Stimulated activated CD4-positive, alpha-beta T cell treated with anti-CD3 and anti-CD28 coated beads, TNF-alpha, amount 100 ng/mL, for 4 hours (primary cell): ENCODE results near the gene TPRX1.
"Not testable (repeated sequence)": the region's sequence is repeated elsewhere in the genome, so short reads cannot be mapped to it uniquely, and the experiment has no call there.

ENCODE experiments used
- DNase-seq, 3 experiments: peaks; one replicate each; pipeline ENCODE4 v3.0.0-alpha.2; 2020; ENCODE audit warnings: low read depth in 3 of 3

TPRX1 gene

DNA sequence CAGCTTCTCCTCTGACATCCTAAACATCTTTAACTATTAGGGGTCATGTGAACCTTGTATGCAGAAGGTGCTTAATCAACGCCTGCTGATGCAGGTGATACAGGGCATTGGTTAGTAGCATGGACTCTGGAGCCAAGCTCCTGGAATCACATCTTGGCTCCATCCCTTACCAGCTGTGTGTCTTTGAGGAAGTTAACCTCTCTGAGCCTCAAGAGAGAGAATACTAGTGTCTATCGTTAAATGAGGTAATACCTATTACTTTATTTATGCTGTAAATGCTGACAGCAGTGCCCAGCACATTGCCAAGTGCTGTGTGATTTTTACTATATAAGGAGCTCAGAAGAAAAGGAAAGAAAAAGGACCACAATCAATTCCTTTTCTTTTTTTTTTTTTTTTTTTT is 37.0 kb downstream of the TPRX1 start:
- no peak for DNase-seq

GRCh38 chr19:47766670-47767069 is 37.7 kb downstream of the TPRX1 start:
- no peak for DNase-seq

GRCh38 chr19:47766359-47766620 is 38.1 kb downstream of the TPRX1 start:
- no peak for DNase-seq

GRCh38 chr19:47765523-47766358 is 38.6 kb downstream of the TPRX1 start:
- no peak for DNase-seq

DNA sequence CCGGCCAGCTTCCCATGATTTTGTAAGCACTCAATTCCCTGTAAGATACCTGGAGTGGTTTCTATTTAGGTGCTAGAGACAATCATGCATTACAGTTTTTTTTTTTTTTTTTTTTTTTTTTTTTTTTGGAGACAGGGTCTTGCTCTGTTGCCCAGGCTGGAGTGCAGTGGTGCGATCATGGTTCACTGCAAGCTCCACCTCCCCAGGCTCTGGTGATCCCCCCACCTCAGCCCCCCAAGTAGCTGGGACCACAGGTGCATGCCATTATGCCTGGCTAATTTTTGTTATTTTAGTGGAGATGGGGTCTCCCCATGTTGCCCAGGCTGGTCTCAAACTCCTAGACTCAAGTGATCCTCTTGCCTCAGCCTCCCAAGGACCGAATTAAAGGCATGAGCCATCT is 39.6 kb downstream of the TPRX1 start:
- not testable (repeated sequence) for DNase-seq

DNA sequence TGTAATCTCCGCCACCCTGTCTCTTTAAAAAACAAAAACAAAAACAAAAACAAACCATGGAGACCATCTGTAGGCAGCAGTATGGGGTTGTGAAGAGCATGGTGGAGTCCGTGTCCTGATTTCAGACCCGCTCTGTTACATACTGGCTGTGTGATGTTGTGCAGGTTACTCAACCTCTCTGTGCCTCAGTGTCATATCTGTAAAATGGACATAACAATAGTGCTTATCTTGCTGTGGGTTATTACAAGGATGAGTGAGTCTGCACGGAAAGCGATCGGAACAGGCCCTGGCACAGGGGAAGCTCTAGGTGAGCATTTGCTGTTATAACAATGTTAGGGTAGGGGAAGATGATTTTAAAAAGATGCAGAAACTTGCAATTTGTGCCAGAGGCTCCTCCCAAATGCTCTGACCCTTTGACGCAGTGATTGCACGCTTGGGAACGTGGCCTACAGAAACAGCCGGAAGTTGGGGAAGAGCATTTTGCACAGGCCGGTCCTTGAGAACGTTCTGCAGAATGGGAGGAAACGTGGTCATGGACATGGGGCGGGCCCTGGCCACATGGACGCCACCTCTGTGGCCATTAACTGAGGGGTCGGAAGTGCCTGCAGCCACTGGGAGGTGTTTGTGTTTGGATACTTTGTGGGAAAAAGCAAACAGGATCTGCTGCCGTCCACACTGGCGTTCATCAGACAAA is 41.6 kb downstream of the TPRX1 start:
- no peak for DNase-seq

- no peak for DNase-seq
Observed at GRCh38 chr19:47762151-47762550, 42.2 kb downstream of the TPRX1 start.

- no peak for DNase-seq
Observed at GRCh38 chr19:47761566-47761965, 42.8 kb downstream of the TPRX1 start.

DNA sequence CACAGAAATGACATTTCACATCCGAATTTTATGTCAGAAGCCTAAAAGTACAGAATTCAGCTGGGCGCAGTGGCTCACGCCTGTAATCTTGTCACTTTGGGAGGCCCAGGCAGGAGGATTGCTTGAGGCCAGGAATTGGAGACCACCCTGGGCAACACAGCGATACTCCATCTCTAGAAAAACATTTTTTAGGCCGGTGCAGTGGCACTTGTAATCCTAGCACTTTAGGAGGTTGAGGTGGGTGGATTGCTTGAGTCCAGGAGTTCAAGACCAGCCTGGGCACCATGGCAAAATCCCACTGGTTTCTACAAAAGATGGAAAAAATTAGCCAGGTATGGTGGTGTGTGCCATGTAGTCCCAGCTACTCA is 43.7 kb downstream of the TPRX1 start:
- no peak for DNase-seq

DNA sequence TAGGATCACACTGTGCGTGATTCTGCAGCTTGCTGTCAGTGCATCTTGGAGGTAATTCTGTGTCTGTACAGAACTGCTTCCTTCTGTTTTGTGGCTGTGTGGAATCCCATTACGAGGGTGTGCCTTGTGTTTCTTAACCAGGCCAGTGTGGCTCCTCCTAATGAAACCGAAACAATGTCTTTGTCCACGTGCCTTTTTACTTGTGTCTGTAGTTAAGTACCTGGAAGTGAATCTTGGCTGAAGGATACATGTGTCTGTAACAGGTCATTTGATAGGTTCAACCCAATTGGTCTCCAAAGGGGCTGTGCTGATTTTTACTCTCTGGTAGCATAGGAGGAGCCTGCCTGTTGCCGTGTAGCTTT is 45.9 kb downstream of the TPRX1 start:
- no peak for DNase-seq

- DNase-seq: no peak
Observed at GRCh38 chr19:47757617-47758442, 46.5 kb downstream of the TPRX1 start.

DNA sequence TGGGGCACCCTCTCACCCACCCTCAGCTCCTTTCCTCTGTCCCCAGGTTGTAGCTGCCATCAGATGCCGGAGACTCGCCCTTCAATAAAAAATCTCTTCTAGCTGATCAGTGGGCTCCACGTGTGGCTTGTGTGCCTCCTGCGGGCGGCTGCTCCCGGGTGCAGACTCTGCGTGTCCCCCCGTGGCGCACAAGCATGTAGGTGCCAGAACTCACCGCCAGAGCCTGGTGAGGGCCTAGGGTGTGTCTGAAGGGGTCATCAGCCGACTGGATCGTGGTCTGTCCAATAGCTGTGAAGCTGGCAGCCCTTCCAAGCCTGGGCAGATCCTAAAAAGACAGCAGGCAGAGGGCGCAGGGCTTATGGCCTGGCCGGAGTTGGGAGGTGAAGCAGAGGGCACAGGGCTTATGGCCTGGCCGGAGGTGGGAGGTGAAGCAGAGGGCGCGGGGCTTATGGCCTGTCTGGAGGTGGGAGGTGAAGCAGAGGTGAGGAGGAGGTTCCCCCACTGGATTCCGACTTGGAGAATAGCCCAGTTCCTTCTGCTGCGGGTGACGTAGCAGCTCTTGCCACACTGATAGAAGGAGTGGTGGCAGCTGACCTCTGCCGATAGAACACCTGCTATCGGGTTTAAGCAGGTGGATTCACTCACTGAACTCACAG is 47.3 kb downstream of the TPRX1 start:
- DNase-seq: no peak

GRCh38 chr19:47756627-47756929 is 47.8 kb downstream of the TPRX1 start:
- DNase-seq: no peak

GRCh38 chr19:47755762-47756626 is 48.4 kb downstream of the TPRX1 start:
- DNase-seq: no peak

GRCh38 chr19:47755065-47755761 is 49.1 kb downstream of the TPRX1 start:
- no peak for DNase-seq

DNA sequence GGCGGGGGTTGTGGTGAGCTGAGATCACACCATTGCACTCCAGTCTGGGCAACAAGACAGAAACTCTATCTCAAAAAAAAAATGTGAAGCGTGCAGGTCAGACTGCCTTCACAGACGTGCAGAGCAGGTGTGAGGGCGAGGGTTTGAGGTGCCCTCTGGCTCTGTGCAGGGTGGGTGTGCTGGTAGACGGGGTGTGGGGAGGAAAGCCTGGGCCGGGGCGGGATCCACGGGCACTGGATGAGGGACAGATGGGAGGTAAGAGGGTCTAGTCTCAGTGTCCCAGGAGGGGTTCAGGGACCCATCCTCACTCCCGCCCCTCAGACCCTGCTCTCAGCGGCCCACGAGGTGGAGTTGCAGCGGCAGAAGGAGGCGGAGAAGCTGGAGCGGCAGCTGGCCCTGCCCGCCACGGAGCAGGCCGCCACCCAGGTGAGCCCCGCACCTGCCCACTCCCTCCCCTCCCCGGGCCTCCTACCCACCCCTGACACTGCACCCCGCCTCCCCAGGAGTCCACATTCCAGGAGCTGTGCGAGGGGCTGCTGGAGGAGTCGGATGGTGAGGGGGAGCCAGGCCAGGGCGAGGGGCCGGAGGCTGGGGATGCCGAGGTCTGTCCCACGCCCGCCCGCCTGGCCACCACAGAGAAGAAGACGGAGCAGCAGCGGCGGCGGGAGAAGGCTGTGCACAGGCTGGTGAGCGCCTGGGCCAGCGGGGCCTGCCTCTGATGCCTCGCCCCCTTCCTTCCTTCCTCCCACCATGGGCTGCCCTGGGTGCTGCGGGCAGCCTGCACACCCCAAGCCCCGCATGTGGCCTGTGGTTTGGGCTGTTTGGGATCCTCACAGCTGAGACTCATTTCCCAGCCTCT is 49.9 kb downstream of the TPRX1 start:
- no peak for DNase-seq

DNA sequence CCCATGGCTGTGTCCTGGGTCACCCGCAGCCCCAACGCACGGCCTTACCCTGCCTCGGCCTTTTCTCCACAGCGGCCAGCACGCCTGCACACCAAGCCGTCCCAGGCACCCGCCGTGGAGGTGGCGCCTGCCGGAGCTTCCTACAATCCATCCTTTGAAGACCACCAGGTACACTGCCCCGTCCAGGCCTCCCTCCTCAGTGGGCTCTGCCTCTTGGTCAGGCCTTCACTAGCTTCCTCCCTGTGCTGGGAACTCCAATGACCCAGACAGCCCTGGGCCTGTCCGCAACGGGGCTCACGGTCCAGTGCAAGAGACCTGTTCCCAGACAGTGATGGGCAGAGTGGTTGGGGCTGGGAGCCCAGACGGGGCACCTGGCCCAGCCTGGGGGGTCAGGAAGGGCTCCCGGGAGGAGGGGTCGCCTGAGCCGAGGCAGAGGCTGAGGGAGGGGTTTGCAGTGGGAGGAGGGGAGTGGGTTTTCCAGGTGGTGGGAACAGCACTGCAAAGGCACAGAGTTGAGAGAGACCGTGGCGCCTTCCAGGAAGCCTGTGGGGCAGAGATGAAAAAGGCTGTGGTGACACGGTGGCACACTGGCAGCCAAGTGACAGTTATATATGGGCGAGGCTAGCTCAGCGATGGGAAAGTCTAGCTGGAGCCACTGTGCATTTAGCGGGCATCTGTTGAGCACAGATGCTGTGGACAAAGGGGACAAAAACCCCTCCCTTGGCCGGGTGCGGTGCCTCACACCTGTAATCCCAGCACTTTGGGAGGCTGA is 51.7 kb downstream of the TPRX1 start:
- no peak for DNase-seq
